NCI-H82 treated with DMSO at 0.1 percent for 48 hours (cell line): ENCODE results near the gene MIGA2.

Experiments used
- DNase-seq: peaks from one replicate; lab custom pipeline; 2025; ENCODE audit not compliant: unreplicated experiment; lab: John Stamatoyannopoulos, UW

MIGA2 gene

DNA sequence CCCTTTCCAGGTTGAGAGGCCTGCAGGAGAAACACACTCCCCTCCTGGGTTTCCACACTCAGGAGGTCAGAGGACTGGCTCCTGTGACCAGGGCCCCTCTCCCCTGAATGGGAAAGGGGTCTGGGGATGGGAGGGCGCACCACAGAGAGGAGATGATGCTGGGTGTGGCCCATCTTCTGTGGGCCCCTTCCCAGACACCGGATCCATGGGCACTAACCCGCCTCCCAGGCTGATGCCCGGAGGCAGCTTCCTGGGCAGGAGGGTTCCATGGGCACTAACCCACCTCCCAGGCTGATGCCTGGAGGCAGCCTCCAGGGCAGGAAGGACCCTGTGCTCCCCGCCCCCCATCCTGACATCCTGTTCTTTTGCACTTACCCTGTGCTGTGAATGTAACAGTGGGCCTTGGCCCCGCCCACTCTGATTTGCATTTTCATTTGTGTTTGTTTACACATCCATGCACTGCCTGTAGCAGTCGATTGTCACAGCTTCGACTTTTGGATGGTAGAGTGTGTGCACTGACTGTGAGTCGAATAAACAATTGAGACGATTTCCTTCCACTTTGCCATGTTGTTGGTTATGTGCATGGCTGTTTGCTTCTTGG is 35.2 kb downstream of the MIGA2 start:
- no peak for DNase-seq

DNA sequence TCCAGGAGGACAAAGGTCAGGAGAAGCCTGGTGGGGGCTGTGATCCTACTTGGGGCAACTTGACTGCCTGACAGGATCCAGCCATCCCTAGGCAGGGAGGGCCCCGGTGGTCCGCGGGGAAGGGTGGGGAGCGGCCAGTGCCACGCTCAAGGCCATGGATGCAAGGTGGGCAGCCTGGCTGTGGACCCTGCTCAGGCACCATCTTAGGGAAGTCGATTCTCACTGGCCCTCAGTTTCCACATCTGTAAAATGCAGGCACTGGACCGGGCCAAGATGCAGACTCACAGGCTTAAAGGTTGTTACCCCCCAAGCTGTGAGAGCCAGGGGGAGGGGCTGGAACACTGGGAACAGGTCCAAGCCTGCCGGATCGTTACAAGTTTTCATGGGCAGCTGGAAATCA is 35.7 kb downstream of the MIGA2 start:
- DNase-seq = no peak

DNA sequence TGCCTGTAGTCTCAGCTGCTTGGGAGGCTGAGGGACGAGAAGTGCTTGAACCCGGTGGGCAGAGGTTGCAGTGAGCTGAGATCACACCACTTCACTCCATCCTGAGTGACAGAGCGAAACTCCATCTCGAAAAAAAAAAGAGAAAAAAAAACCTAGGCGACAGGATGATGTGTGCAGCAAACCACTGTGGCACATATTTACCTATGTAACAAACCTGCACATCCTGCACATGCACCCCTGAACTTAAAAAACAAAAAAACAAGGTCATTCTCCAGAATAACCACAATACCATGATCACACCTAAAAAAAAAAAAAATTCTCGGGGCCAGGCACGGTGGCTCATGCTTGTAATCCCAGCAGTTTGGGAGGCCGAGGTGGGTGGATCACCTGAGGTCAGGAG is 37.0 kb downstream of the MIGA2 start:
- DNase-seq = no peak

DNA sequence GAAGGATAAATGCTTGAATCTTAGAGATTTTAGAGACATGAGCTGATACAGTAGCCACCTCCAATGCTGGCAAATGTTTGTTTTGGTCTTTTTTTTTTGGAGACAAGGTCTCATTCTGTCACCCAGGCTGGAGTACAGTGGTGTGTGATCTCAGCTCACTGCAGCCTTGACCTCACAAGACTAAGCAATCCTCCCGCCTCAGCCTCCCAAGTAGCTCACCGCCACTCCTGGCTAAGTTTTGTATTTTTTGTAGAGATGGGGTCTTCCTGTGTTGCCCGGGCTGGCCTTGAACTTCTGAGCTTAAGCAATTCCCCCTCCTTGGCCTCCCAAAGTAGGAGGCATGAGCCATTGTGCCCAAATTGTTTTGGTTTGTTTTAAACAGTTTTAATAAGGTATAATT is 37.7 kb downstream of the MIGA2 start:
- DNase-seq = no peak

DNA sequence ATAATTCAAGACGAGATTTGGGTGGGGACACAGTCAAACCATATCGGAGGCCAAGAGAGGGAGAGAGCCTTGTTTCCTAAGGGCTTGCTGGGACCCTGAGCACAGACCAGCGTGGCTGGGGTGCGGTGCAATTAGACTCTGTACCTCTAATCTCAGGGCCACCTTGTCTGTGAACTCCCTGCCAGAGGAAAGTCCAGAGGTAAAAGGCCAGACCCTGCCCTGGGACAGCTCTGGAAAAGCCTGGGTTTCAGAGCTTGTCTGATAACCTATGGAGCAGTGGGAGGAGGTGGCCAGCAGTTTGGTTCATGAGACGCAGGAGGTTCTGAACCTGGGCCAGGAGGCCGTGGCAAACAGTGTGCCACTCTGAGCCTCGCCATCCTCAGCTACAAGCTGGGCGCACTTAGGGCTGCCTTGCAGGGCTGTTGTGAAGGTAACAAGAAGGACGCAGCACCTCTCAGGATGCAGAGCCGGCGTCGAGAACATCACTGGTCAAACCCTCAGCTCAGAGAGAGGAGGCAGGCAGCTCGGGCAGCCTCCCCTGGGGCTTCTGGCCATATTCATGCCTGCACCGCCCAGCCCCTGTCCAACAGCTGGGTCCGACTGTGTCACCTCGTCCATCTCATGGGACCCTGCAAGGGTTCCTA is 39.7 kb downstream of the MIGA2 start:
- DNase-seq = no peak

DNA sequence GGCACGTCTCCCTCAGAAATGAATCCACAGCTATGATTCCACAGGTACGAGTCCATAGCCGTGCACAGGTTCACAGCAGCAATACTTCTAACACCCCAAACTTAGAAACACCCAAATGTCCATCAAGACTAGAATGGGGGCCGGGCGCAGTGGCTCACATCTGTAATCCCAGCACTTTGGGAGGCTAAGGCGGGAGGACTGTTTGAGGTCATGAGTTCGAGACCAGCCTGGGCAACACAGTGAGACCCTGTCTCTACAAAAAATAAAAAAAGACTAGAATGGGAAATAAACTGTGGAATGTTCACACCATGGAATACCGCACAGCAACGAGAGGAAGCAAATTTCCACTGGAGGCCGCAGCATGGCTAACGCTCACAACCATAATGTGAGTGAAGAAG is 40.2 kb downstream of the MIGA2 start:
- no peak for DNase-seq

DNA sequence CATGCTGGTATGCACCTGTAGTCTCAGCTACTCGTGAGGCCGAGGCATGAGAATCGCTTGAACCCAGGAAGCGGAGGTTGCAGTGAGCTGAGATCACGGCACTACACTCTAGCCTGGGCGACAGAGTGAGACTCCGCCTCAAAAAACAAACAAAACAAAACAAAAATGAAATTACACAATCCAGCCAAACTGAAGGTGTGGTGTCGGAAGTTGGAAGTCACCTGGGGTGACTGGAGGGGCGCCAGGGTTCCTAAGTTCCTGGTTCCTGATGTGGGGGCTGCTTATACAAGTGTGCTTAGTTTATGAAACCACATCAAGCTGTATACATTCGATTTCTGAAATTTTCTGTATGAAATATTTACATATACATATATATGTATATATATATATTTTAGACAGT is 40.8 kb downstream of the MIGA2 start:
- DNase-seq = no peak

DNA sequence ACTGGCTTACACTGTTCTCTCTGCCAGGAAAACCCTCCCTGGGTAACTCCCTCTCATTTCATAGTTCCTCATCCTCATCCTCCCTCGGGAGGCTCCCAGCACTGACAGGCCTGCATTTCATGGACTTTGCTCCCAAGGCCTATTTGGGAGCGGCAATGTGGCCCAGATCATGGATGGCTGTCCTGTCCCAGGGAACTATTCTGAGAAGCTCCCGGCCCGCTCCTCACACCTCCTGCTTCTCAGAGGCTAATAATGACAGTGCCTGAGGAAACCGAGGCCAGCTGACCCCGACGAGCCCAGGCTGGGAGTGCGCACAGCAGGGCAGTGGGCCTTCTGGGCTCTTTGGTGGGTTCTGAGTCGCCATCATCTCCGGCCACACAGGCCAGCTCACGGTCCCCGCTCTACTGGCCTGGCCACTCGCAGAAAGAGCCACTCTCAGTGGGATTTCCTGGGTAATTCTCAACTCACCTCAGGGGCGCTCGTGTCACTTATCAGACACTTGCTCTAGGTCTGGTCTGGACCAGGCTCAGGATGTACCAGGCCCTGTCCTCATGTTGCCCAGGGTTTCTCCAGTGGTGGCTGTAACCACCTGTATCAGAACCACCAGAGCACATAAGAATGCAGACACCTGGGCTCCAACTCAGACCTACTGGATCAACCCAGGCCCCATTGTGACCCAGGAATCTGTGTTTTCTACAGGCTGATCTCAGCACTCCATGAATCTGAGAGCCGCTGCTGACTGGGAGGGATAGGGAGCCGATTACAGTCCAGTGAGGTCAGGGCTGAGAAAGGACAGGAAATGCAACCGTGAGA is 42.5 kb downstream of the MIGA2 start:
- no peak for DNase-seq

DNA sequence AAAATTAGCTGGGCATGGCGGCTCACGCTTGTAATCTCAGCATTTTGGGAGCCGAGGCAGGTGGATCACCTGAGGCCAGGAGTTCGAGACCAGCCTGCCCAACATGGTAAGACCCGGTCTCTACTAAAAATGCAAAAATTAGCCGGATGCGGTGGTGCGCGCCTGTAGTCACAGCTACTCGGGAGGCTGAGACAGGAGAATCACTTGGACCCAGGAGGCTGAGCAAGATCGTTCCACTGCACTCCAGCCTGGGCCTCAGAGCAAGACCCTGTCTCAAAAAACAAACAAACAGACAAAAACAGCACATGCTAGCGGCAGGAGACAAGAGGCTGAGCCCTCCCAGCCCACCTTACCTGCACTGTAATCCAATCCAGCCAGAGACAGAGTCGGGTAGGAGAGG is 43.4 kb downstream of the MIGA2 start:
- DNase-seq = no peak

DNA sequence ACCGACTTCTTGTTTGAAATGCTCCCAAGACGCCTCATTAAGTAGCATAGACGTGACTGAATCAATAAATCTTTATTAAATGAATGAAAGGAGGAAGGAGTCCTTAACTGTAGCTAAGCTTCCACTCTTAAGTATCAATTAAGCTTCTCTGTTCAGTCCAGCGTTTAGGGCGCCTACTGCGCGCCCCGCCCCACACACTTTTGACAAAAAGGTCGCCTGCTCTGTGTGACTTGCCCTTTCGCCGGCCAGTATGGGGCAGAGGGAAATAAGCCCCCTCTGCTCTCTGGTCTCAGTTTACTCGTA is 43.8 kb downstream of the MIGA2 start:
- no peak for DNase-seq

DNA sequence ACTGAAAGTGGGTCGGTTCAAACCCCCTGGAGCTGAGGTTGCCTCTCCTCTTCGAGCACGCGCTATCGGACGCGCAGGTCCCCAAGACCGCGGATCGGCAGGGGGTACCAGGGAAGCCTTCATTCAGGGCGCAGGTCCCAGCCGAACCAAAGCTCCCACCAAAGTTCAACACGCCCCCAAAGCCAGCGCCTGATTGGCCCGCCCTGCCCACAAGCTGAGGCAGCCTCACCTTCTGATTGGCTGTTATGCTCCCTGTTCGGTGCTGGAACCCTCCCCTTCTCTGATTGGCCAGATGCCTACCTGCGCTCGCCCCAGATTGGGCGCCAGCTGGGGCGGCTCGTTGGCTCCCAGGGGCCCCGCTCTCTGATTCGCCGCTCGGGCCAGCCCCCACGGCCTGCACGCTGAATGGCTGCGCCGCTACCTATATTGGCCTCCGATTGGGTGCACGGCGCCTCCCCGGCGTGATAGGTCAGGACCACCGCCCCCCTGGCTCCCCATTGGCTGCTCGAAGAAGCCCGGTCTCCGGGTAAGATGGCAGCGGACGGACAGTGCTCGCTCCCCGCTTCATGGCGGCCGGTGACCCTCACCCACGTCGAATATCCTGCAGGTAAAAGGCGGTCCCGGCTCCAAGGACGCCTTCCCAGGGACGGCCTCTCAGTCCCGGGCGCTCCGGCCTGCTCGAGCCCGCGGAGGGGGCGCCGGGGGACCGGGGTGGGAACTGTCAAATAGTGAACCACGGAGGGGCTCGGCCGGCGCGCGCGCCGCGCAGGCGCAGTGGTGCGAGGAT is 44.4 kb downstream of the MIGA2 start, which contains the start of gene DOLPP1:
DOLPP1 (plus strand) TSS at position 511 of the 787 bp plus-strand sequence; CDS start at position 532, 21 bp downstream.
- DNase-seq = peak; percentile 93

DNA sequence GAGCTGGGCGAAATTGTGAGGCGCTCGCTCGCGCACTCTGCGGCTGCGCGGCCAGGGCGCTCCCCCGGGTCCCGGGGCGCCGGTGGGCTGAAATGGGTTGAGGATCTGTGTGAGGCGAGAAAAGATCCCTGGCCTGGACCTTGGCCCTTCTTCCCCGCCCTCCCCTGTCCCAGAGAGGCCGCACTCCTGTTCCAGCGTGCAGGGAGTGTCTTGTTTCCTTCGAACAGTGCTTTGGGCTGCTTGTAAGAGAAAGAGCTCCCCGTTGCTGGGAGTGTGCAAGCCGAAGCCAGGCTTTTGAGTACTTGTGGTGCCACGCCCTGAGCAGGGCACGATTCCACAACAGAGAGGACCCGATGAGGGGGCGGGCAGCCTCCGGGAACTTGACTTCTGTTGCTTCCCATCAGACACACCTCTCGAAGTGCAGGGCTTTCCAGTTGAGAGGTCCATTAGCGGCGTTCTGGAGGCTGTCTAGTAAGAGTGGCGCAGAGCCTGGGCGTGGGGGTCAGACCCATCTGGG is 45.0 kb downstream of the MIGA2 start:
- DNase-seq = no peak

DNA sequence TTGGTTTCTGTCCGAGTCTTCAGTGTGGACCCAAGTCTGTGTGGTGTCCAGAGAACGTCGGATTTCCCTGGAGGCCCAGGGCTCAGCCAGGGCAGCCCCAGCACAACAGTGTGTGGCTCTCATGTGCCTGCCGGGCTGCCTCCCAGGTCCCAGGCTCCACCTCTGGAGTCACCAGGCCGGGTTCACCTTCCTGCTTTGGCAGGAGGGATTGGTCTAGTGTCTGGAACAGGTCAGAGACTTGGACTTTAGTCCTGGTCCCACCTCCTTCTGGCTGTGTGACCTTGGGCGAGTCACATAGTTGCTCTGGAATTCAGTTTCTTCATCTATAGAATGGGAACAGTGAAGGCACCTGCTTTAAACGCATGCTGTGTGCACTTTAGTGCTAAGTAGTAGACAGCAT is 47.7 kb downstream of the MIGA2 start:
- DNase-seq = no peak

DNA sequence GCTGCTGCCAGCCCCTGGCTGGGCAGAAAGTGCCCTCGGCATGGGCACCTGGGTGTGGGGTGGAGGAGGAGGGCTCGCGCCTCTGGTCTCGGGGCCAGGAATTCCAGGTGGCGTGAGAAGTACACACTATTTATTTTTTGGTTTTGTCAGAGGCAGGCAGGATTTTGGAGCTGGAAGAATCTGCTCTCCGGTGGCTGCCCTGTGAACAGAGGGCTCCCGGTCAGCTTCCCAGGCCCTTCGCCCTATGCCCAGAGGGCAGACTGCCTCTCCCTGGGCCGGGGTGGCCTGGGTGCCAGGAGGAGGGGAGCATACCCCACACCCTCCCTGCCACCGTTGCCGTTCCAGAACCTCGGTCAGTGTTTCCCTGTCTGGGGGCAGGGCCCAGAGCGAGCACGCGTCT is 52.8 kb downstream of the MIGA2 start:
- DNase-seq = no peak

DNA sequence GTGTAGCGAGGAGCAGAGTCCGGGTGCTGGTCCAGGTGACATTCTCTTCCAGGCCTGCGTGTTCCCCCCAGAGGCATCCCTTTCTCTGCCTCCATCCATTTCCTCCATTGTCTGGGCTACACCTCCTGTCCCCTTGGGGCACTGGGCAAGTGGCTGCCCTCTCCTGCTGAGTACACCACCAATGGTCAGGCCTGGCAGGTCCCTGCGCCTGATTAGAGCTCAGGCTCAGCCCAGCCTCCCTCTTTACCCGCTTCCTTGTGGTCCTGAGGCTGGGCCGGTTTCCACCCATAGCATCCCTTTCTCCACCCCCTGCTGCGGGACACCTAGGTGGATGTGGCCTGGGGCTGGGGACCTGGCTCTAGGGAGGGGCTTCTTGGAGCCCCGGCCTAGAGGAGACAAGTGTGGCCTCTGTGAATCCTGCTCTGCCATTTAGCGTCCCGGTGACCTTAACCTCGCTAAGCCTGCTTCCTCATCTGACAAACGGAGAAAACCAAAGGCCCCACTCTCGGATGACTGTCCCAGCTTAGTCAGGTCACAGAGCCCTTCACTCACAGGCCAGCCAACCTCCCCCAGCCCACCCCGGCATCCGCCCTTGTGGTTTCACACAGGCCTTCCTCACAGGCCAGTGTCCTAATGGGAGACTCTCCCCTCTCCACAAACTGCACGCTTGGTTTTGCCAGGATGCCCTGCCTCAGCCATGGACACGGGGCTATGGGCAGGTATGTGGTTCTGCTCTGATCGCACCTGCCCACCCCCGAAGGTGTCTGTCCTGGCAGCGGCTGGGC is 57.4 kb downstream of the MIGA2 start:
- no peak for DNase-seq

DNA sequence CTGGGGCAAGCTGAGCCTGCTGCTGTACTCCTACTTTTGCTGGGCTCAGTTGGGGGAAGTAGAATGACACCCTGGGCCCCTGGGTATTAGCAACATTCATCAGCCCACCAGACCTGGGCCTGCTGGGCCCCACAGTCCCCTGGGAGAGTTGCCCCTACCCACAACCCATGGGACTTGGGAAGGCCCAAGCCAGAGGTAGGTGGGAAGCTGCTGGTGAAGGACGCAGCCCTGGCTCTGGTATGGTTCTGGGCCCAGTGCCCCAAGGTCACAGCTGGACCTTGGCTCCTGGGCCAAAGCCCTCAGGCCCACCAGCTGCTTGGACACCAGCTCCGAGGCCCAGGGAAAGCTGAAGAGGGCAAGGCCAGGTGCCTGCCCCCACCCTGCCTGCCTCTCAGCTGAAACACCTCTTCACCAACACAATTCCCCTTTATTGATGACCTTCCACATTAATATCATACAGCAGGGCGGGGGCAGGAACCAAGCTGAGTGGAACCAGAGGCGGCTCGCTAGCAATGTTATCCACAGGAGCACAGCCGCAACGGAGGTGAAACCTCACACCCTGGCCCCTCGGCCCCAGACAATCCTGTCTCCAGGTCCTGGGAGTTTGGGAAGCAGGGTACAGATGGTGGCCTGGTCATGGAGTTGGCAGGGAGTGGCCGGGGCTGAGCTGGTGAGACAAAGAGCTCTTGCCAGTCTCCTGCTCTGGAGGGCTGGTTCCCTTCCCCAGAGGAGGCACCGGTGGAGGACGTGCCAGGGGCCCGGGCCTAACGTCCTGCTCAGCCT is 58.2 kb downstream of the MIGA2 start:
- no peak for DNase-seq

DNA sequence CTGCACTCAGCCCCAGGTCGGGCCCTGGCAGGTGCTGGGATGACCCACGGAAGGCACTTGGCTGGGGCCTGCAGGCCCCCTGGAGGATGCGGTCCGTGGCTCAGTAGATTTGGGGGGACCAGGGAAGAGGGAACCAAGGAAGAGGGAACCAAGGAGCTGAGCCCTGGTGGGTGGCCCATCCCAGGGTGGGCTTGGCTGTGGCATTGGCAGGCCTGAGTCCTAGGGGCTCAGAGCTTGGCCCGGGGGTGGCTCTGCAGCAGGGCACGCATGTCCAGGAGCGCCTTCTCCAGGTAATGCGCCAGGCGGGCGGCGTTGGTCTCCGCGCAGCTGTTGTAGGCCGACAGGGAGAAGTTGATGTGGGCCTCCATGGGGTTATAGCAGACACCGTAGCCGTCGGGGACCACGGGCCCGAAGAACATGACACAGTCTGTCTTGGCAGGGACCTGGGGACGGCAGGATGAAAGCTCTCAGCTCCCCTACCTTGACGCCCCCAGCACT is 58.8 kb downstream of the MIGA2 start:
- DNase-seq = no peak

DNA sequence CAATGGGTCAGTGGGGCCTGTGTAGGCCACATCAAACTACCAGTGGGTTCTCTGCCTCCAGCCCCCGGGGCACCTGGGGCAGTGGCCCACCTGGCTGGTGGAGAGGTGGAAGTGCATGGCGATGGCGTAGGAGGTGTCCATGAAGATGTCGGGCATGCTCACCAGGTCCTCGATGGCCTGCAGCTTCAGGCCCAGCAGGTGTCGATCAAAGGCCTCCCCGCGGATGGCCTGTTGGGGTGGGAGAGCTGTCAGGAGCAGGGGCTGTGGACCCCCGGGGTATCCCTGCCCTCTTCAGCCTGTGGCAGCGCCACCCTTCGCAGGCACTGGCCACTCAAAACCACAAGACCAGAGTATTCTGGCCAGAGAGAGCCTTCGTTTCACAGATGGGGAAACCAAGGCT is 59.5 kb downstream of the MIGA2 start:
- DNase-seq = no peak

DNA sequence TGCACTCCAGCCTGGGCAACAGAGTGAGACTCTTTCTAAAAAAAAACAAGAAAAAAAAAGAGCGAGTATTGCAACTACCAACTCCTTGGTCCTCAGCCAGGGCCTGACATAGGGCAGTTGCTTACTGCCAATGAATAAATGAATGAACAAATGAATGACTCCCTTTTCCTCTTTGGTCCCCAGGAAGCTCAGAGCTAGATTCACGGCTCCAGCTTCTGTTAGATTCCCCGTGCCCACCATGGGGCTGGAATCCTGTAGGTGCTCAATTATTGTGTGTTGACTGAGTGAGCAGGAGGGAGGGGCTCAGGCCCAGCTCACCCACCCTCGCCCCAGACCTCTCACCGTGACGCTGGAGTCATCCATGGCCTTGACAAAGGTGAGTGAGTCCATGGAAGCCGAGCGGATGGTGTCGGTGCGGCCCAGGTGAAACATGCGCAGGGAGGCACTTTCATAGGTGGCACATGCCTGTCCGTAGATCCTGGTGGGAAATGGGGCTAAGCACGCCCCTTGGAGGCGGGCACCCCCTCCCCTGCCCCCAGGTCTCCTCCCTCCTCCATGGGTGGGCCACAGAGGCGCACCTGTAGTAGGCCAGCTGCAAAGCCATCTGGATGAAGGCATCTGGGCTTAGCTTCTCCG is 61.4 kb downstream of the MIGA2 start:
- no peak for DNase-seq
